HepG2 (cell line): Measurements from ENCODE around the gene MICAL3. TPM values are rescaled to one million over a fixed set of nuclear protein-coding genes. Genes with fewer than 3 reads are reported as not detected.

Experiments
- HCFC1 ChIP-seq: fragments of 150-350 bp; IDR thresholded peaks from 2 replicates; pipeline ENCODE4 v1.6.1; 2014; ENCODE audit warnings: low read depth, low read length
- HMG20A ChIP-seq: IDR thresholded peaks from 2 replicates; pipeline ENCODE4 v1.6.1; 2016; ENCODE audit warnings: borderline replicate concordance
- HNF4A ChIP-seq: sonication (generic); formaldehyde crosslinking; IDR thresholded peaks from 2 replicates; pipeline ENCODE4 v1.4.0; 2020; ENCODE audit warnings: missing genetic modification reagents
- HNRNPL ChIP-seq: fragments of 200-400 bp; formaldehyde crosslinking; IDR thresholded peaks from 2 replicates; pipeline ENCODE4 v1.6.1; 2017; ENCODE audit warnings: mild to moderate bottlenecking, low read depth, low read length
- HOXA3 ChIP-seq: sonication (generic); formaldehyde crosslinking; IDR thresholded peaks from 2 replicates; pipeline ENCODE4 v1.5.0; 2020; ENCODE audit warnings: missing genetic modification reagents
- KLF13 ChIP-seq: sonication (generic); formaldehyde crosslinking; IDR thresholded peaks from 2 replicates; pipeline ENCODE4 v1.4.0; 2020; ENCODE audit warnings: mild to moderate bottlenecking, missing genetic modification reagents
- MEF2D ChIP-seq: sonication (generic); formaldehyde crosslinking; IDR thresholded peaks from 2 replicates; pipeline ENCODE4 v1.5.1; 2020; ENCODE audit warnings: mild to moderate bottlenecking, missing genetic modification reagents
- NCOA5 ChIP-seq: sonication (generic); formaldehyde crosslinking; IDR thresholded peaks from 2 replicates; pipeline ENCODE4 v1.4.0; 2020; ENCODE audit warnings: missing genetic modification reagents
- NR2F6 ChIP-seq, 2 experiments: IDR thresholded peaks; 2 replicates each; pipeline ENCODE4 v1.6.1; 2016; ENCODE audit warnings: antibody characterized with exemption in 1 of 2, mild to moderate bottlenecking in 1 of 2
- PHB2 ChIP-seq: fragments of 450-650 bp; IDR thresholded peaks from 2 replicates; pipeline ENCODE4 v1.6.1; 2018; ENCODE audit not compliant: partially characterized antibody
- RXRB ChIP-seq: IDR thresholded peaks from 2 replicates; pipeline ENCODE4 v1.6.1; 2016; ENCODE audit warnings: borderline replicate concordance, missing genetic modification reagents, missing compliant biosample characterization
- XRCC5 ChIP-seq: fragments of 200-400 bp; formaldehyde crosslinking; optimal IDR thresholded peaks from 2 replicates; pipeline ENCODE3; 2017; ENCODE audit warnings: mild to moderate bottlenecking, low read length
- ZNF10 ChIP-seq: sonication (generic); formaldehyde crosslinking; IDR thresholded peaks from 2 replicates; pipeline ENCODE4 v1.4.0; 2020; ENCODE audit warnings: mild to moderate bottlenecking, low read depth, missing genetic modification reagents, borderline replicate concordance
- ZNF143 ChIP-seq: sonication (generic); formaldehyde crosslinking; IDR thresholded peaks from 2 replicates; pipeline ENCODE4 v1.4.0; 2020; ENCODE audit warnings: missing genetic modification reagents
- ZNF296 ChIP-seq: sonication (generic); formaldehyde crosslinking; conservative IDR thresholded peaks from 2 replicates; pipeline ENCODE4 v1.5.0; 2020; ENCODE audit warnings: mild to moderate bottlenecking, missing genetic modification reagents
- ZNF44 ChIP-seq: sonication (generic); formaldehyde crosslinking; IDR thresholded peaks from 2 replicates; pipeline ENCODE4 v1.5.1; 2020; ENCODE audit warnings: mild to moderate bottlenecking, missing genetic modification reagents
- ZNF580 ChIP-seq: IDR thresholded peaks from 2 replicates; pipeline ENCODE4 v1.6.1; 2016; ENCODE audit warnings: low read depth, borderline replicate concordance
- ZNF784 ChIP-seq: sonication (generic); formaldehyde crosslinking; IDR thresholded peaks from 2 replicates; pipeline ENCODE4 v1.5.1; 2020; ENCODE audit warnings: missing genetic modification reagents, mild to moderate bottlenecking, borderline replicate concordance
- ZNF816 ChIP-seq: sonication (generic); formaldehyde crosslinking; IDR thresholded peaks from 2 replicates; pipeline ENCODE4 v1.8.0; 2022; ENCODE audit warnings: missing genetic modification reagents, mild to moderate bottlenecking, borderline replicate concordance
- ZNF839 ChIP-seq: sonication (generic); formaldehyde crosslinking; IDR thresholded peaks from 2 replicates; pipeline ENCODE4 v1.4.0; 2020; ENCODE audit warnings: missing genetic modification reagents, mild to moderate bottlenecking, borderline replicate concordance
- polyA plus RNA-seq, 8 experiments: library from polyadenylated mRNA; depleted of rRNA in 3 of 8; stranded (reverse) in 7 of 8; unstranded in 1 of 8; fragments of >200 nt; fragmentation: Illumina TruSeq in 4 of 8; extraction: Trizol in 4 of 8; gene quantifications; 2 replicates each; pipeline versions ENCODE4 v1.2.1 to v1.2.3, GENCODE V29; 2011 to 2016; ENCODE audit warnings: low read depth in 4 of 8, missing spikeins in 1 of 8, mixed read lengths in 1 of 8; ENCODE audit not compliant: insufficient read depth in 1 of 8
- total RNA-seq, 5 experiments: library from RNA; depleted of rRNA; stranded (reverse); fragments of >200 nt; fragmentation: Illumina TruSeq; extraction: Trizol; gene quantifications; 2 replicates each; pipeline ENCODE4 v1.2.3, GENCODE V29; 2016; ENCODE audit warnings: low read depth in 1 of 5
- TF ChIP-seq, protein P1 (sequence below): sonication (generic); formaldehyde crosslinking; conservative IDR thresholded peaks from 2 replicates; pipeline ENCODE4 v1.8.0; 2022; ENCODE audit warnings: mild to moderate bottlenecking, moderate library complexity, missing genetic modification reagents
- TF ChIP-seq, protein P2 (sequence below), 2 experiments: sonication (generic) in 1 of 2; formaldehyde crosslinking in 1 of 2; IDR thresholded peaks; 2 replicates each; pipeline versions ENCODE4 v1.6.1 to v1.9.0; 2014 to 2022; ENCODE audit warnings: antibody characterized with exemption in 1 of 2, borderline replicate concordance in 1 of 2, inconsistent platforms in 1 of 2, low read depth in 1 of 2, missing genetic modification reagents in 1 of 2

The MICAL3 gene
- total and polyA plus RNA-seq, 2 of the 13 experiments (the other 11 are each of a cell fraction or from before 2014, with no cell fraction given), result 5.3 to 12.5 TPM

- TF ChIP-seq, protein P1, sequence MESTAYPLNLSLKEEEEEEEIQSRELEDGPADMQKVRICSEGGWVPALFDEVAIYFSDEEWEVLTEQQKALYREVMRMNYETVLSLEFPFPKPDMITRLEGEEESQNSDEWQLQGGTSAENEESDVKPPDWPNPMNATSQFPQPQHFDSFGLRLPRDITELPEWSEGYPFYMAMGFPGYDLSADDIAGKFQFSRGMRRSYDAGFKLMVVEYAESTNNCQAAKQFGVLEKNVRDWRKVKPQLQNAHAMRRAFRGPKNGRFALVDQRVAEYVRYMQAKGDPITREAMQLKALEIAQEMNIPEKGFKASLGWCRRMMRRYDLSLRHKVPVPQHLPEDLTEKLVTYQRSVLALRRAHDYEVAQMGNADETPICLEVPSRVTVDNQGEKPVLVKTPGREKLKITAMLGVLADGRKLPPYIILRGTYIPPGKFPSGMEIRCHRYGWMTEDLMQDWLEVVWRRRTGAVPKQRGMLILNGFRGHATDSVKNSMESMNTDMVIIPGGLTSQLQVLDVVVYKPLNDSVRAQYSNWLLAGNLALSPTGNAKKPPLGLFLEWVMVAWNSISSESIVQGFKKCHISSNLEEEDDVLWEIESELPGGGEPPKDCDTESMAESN (CRISPR knock-in tag), result no peak
- TF ChIP-seq HNRNPL (peak; percentile 68; the same call in 1 of the 2 replicates), ZNF580 (CRISPR knock-in tag) (no peak), ZNF143 (CRISPR knock-in tag) (no peak), ZNF44 (no peak), ZNF784 (CRISPR knock-in tag) (no peak), RXRB (peak; percentile 64), MEF2D (no peak), ZNF839 (CRISPR knock-in tag) (no peak), HMG20A (CRISPR knock-in tag) (no peak), NCOA5 (CRISPR knock-in tag) (no peak), KLF13 (CRISPR knock-in tag) (no peak), HOXA3 (CRISPR knock-in tag) (peak; percentile 23; the same call in 1 of the 2 replicates), HNF4A (peak; percentile 65), HCFC1 (no peak), ZNF10 (no peak), PHB2 (no peak), ZNF816 (CRISPR knock-in tag) (no peak), ZNF296 (no peak), NR2F6 (IDR thresholded peaks at IDR 0.05) (peak; percentile 79), NR2F6 (CRISPR knock-in tag; IDR thresholded peaks at IDR 0.05) (peak; percentile 87), XRCC5 (no peak)
- TF ChIP-seq, protein P2, sequence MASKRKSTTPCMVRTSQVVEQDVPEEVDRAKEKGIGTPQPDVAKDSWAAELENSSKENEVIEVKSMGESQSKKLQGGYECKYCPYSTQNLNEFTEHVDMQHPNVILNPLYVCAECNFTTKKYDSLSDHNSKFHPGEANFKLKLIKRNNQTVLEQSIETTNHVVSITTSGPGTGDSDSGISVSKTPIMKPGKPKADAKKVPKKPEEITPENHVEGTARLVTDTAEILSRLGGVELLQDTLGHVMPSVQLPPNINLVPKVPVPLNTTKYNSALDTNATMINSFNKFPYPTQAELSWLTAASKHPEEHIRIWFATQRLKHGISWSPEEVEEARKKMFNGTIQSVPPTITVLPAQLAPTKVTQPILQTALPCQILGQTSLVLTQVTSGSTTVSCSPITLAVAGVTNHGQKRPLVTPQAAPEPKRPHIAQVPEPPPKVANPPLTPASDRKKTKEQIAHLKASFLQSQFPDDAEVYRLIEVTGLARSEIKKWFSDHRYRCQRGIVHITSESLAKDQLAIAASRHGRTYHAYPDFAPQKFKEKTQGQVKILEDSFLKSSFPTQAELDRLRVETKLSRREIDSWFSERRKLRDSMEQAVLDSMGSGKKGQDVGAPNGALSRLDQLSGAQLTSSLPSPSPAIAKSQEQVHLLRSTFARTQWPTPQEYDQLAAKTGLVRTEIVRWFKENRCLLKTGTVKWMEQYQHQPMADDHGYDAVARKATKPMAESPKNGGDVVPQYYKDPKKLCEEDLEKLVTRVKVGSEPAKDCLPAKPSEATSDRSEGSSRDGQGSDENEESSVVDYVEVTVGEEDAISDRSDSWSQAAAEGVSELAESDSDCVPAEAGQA (IDR thresholded peaks at IDR 0.05; ENCODE audit: low read depth), result no peak
- TF ChIP-seq, protein P2 (CRISPR knock-in tag; IDR thresholded peaks at IDR 0.05; ENCODE audit: borderline replicate concordance), result no peak
Measured at GRCh38 chr22:18066181-18066859, 42.0 kb upstream of the MICAL3 start (continued).
